D721Med (cell line): Measurements from ENCODE around the gene MAD1L1.

Source experiments
- DNase-seq: peaks from one replicate; pipeline ENCODE4 v3.0.0; 2011; ENCODE audit warnings: low spot score; ENCODE audit not compliant: insufficient read length
- FAIRE-seq: peaks from 2 replicates; lab custom pipeline; 2011; peaks lifted over from hg19 to GRCh38; lab: Jason Lieb, UNC
- TF ChIP-seq, protein P1 (sequence below): IDR thresholded peaks from 2 replicates; pipeline ENCODE4 v1.5.1; 2012; ENCODE audit warnings: mild to moderate bottlenecking, control low read depth; ENCODE audit not compliant: insufficient read depth; ENCODE audit errors: missing control alignments

The MAD1L1 gene

DNA sequence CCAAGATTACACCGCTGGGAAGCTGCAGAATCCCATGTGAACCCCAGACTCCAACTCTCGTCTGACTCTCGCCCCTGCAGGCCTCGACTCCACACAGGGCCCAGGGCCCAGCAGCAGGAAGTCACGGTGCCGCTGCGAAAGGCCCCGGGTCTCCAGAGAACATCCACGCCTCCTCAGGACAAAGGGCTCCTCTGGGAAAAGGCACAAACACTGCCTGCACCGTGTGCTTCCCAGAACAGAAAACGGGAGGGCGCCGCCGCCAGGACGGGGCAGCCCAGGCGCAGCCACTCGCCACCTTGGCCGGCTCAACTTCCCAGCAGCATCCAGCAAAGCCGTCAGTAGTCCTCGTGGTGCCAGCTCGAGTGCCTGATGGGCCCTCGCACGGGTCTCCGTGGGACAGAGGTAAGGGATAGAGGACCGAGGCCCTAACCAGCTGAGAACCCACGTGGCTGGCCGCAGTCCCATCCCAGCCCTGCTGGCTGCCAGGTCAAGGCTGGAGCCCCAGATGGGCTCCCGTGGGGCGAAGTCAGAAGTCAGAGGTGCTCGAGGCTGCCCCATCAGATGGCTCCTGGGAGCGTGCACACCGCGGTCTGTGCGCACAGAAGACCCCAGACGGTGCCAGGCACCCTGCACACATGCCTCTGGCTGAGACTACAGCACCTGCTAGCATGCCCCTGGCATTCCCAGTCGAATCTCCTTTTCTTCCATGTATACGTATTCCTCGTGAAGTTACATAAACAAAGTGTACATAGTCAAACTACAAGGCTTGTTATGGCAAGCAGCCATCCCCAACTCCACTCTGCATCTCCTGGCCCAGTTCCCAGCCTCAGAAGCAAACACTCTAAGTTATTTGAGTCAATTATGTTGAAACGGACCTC is 60.2 kb downstream of the MAD1L1 start:
- DNase-seq (peak; percentile 7), FAIRE-seq (no peak)
- TF ChIP-seq, protein P1, sequence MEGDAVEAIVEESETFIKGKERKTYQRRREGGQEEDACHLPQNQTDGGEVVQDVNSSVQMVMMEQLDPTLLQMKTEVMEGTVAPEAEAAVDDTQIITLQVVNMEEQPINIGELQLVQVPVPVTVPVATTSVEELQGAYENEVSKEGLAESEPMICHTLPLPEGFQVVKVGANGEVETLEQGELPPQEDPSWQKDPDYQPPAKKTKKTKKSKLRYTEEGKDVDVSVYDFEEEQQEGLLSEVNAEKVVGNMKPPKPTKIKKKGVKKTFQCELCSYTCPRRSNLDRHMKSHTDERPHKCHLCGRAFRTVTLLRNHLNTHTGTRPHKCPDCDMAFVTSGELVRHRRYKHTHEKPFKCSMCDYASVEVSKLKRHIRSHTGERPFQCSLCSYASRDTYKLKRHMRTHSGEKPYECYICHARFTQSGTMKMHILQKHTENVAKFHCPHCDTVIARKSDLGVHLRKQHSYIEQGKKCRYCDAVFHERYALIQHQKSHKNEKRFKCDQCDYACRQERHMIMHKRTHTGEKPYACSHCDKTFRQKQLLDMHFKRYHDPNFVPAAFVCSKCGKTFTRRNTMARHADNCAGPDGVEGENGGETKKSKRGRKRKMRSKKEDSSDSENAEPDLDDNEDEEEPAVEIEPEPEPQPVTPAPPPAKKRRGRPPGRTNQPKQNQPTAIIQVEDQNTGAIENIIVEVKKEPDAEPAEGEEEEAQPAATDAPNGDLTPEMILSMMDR: no peak

DNA sequence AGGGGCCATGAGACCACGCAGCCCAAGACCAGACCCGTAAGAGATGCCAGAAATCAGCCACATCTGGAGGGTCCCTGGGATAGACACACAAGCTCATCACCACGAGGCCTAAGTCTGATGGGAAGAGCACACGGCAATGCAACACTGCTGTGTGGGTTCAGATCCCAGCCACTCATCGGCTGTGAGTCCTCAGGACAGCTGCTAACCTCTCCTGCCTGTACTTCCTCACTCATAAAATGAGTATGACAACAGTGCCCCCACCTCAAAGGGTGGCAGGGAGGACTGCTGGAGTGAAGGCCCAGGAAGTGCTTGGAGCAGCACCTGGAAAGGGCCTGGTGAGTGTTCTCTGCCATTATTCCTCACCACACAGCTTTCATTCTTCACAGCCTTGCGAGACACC is 60.9 kb downstream of the MAD1L1 start:
- no peak for FAIRE-seq
- TF ChIP-seq, protein P1: no peak

DNA sequence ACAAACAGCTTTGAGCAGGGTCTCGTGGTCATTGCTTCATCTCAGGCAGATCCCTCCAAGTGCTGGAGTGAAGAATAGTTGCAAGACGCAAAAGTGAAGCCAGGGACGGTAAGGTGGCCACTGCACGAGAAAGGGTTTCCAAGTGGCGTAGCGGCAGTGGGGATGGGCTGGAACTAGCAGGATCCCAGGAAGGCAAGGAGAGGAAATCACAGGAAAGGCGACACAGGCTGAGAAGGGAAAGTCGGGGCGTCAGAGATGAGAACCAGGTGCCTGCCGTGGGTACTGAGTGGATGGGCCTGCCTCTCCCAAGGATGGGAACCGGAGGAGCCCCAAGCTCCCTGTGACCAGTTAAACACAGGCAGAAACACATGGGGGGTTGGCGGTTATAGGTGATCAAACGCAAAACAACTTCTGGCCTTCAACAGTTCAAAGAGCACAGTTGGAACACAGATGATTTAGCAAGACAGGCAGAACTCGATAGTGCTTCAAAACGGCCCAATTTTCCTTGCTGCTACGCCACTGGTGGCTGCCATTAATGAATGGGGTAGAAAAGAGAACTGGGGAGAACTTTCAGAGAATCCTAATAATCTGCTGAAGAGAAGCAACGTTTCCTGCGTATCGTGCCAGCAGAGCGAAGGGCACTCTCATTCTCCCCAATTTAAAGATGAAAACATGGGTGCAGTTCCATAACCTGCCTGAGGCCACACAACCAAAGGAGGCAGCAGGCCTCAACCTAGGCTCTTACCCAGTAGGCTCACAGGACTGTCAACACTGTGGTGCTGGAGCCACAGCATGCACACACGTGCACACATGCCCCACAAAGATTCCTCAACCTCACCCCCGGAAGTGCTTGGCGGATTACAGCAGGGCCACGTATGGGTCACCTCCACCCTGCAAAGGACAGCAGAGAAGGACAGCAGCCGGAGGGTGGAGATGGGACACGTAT is 61.9 kb downstream of the MAD1L1 start:
- FAIRE-seq: no peak
- DNase-seq: peak; percentile 15
- TF ChIP-seq, protein P1: no peak

More for the DNA sequence above, 60.9 kb downstream of the MAD1L1 start:
- peak; percentile 19 for DNase-seq

DNA sequence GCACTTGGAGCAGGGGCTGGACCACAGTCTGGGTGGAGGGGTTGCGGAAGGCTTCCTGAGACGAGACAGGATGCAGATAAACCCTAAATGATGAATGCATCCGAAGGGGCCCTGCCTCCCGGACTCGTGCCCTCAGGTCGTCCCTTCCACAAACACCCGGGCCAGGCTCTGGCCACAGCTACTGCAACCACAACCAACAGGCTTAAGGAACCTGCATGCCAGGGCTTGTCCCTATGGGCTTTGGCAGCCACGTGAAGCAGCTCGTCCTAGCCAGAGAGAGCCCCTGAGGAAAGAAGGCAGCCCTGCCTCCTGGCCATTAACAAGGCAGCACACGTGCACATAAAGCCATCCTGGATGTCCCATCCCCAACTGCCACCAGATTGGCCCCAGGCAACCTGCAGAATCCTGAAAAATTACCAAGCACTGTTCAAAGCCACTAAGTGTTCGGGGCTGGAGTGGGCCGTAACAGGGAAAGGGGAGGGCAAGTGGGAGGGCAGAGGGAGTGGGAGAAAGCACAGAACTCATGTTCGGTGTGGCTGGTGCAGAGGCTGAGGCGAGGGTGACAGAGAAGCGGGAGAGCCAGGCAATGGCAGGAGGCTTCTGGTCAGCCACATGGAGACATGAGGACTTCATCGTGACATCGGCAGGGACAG is 62.7 kb downstream of the MAD1L1 start:
- peak; percentile 20 for DNase-seq
- TF ChIP-seq, protein P1: no peak
- no peak for FAIRE-seq

DNA sequence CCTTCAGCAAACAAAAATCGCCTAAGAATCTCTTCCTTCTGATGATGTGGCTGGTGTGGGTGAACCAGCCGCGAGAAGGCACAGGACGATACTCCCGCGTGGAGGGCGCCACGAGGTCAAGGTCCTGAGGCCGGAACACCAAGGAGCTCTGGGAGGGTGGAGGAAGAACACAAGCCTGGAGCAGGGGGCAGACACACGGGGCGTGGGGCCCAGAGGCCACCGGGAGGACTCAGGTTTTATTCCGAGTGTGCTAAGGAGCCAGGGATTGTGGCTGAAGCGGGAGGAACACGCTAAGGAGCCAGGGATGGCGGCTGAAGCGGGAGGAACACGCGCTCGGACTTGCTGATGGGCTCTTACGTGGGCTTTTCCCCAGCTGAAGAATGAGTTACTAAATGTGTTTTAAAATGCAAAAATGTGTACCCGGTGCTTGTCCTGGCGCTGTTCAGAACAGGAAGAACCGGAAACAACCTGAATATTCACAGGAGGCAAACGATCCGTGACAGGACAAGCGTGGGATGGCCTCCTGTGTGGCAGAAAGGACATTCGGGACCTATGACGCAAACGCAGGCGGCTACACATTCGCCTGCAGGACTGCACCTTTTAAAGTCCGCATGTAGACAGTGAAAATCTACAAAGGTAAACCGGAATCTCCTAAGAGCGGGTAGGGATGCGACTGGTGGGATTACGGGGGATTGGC is 64.0 kb downstream of the MAD1L1 start:
- TF ChIP-seq, protein P1: no peak
- DNase-seq: peak; percentile 5
- no peak for FAIRE-seq

DNA sequence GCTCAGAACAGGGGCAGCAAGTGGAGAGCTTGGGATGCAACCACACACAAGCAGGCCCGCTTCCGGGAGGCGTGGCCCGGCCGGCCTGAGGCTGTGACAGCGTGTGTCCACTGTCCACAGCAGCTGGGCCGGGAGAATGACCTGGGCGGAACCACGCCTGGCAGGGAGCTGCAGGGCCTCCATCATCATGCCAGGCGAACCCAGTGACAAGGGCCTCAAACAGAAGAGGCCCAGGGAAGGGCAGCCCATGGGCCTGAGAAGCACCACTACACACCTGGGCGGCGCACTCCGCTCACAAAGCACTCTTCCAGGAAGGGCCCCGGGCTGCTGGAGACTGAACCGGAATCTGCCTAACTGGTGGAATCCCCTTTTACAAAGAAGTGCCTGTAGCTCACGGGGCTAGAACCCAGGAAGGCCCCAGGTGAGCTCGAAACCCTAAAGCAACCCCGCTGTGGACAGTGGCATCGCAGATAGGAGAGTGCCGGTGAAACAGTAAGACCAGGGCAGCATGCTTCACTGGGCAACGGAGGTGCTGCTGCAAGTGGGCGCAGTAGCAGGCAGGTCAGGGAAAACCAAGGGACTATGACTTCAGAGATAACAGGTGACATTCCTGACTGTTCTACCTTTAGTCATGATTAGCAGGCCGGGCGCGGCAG is 66.0 kb downstream of the MAD1L1 start:
- no peak for FAIRE-seq
- TF ChIP-seq, protein P1: no peak
- DNase-seq: peak; percentile 5
